AG09309 (cell line): Measurements from ENCODE around the gene RALGDS.

ENCODE experiments used
- DNase-seq: peaks from one replicate; pipeline ENCODE4 v3.0.0-alpha.2; 2010; ENCODE audit warnings: low read depth
- H3K4me3 ChIP-seq: 2 replicates; pipeline ENCODE4 v1.5.1; 2011; ENCODE audit warnings: mild to moderate bottlenecking, low read depth, low read length, moderate library complexity; ENCODE audit not compliant: control insufficient read depth
- CTCF ChIP-seq: IDR thresholded peaks from 2 replicates; pipeline ENCODE4 v1.5.1; 2011; ENCODE audit warnings: mild to moderate bottlenecking, low read depth, low read length, inconsistent platforms; ENCODE audit not compliant: insufficient read depth, control insufficient read depth; ENCODE audit errors: missing control alignments

RALGDS gene

GRCh38 chr9:133060417-133060841 is 60.6 kb downstream of the RALGDS start:
- H3K4me3 ChIP-seq, result no peak overlapping the region
- no peak for DNase-seq
- TF ChIP-seq CTCF, result no peak

GRCh38 chr9:133059623-133060022 is 61.4 kb downstream of the RALGDS start:
- no peak for TF ChIP-seq CTCF
- no peak for DNase-seq
- H3K4me3 ChIP-seq, result no peak overlapping the region

DNA sequence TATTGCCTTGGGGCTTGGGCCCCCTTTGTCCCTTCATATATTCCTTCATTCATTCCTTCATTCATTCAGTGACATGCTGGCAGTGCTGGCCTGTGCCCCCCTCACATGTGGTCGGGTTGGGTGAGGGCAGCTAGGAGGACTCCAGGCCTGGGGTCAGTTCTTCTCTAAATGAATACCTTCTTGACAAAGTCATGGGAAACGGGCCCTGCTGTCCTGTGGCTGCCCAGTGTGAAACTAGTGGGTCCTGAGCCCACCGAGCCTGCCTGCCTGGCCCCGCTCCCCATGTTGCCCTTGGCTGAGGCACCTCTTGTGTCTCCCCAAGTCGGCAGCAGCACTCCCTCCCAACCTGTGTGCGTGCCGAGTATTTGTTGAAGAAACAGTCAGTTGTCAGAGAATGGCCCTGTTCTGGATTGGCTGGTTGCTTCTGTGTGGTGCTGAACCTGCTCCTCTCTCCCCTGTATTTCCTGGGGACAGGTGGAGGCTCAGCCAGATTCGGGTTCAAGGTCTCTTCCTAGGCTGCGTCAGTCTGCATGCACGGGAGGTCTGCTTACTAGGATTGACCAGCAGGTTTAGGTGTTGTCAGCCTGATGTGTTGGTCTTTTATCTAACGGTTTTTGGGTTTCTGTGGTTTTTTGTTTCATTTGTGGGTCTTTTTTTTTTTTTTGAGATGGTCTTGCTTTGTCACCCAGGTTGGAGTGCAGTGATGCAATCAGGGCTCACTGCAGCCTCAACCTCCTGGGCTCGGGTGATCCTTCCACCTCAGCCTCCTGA is 62.3 kb downstream of the RALGDS start:
- DNase-seq, result no peak
- no peak overlapping the region for H3K4me3 ChIP-seq
- no peak for TF ChIP-seq CTCF

GRCh38 chr9:133058071-133058470 is 63.0 kb downstream of the RALGDS start:
- no peak for TF ChIP-seq CTCF

GRCh38 chr9:133057553-133057952 is 63.5 kb downstream of the RALGDS start:
- no peak for DNase-seq
- no peak for TF ChIP-seq CTCF

More at GRCh38 chr9:133058071-133058470, 63.0 kb downstream of the RALGDS start:
- no peak for DNase-seq
- H3K4me3 ChIP-seq, result no peak overlapping the region

DNA sequence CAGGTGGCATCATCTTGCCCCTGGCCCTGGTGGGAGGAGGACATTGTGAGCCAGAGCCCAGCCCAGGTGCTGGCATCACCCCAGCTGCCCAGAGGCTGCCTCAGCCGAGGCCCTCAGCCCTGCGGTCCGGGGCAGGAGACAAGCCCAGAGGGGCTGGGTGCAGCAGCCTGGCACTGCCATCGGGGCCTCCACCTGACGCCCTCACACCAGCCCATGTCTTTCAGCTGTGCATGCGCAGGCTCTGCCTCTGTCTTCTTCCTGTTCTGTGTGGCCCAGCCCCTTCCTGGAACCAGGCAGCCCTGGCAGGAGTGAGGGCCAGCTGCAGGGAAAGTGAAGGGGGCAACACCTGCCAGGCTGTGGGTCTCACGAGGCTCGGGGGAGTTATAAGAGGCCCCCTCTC is 64.0 kb downstream of the RALGDS start:
- no peak for DNase-seq
- H3K4me3 ChIP-seq, result no peak overlapping the region
- TF ChIP-seq CTCF, result no peak

More at GRCh38 chr9:133057553-133057952, 63.5 kb downstream of the RALGDS start:
- H3K4me3 ChIP-seq, result no peak overlapping the region

- TF ChIP-seq CTCF, result no peak
- no peak overlapping the region for H3K4me3 ChIP-seq
- DNase-seq, result no peak
Observed at GRCh38 chr9:133056533-133056932, 64.5 kb downstream of the RALGDS start.
